GM23338 (cell line): ENCODE data around the gene PRSS48. TPM values are rescaled to one million over a fixed set of nuclear protein-coding genes. Genes with fewer than 3 reads are reported as not detected.

Experiments
- ATAC-seq: fragments of 200-7000 bp; cut with Tn5 transposase; 3 replicates; pipeline ENCODE4 v1.9.1; 2020
- DNase-seq: peaks from one replicate; pipeline ENCODE4 v3.0.0-alpha.2; 2015; ENCODE audit warnings: low spot score
- H2AFZ ChIP-seq: fragments of 200-600 bp; sonication (generic); 2 replicates; pipeline ENCODE4 v1.8.0; 2016; ENCODE audit warnings: antibody characterized with exemption, mild to moderate bottlenecking, moderate library complexity
- H3F3A ChIP-seq: fragments of 200-600 bp; sonication (generic); replicated peaks from 2 replicates; pipeline ENCODE4 v1.8.0; 2017; ENCODE audit warnings: antibody characterized with exemption, mixed run types, low read depth
- H3K27ac ChIP-seq: fragments of 200-600 bp; sonication (generic); 2 replicates; pipeline ENCODE4 v1.6.1; 2016; ENCODE audit warnings: low read depth
- H3K27me3 ChIP-seq: fragments of 200-600 bp; sonication (generic); 2 replicates; pipeline ENCODE4 v1.8.0; 2016; ENCODE audit warnings: mild to moderate bottlenecking, mixed run types, moderate library complexity; ENCODE audit not compliant: insufficient read depth
- H3K36me3 ChIP-seq: fragments of 200-600 bp; sonication (generic); 2 replicates; pipeline ENCODE4 v1.8.0; 2016; ENCODE audit warnings: mild to moderate bottlenecking; ENCODE audit not compliant: insufficient read depth
- H3K4me1 ChIP-seq: fragments of 200-600 bp; sonication (generic); 2 replicates; pipeline ENCODE4 v1.8.0; 2016; ENCODE audit warnings: mild to moderate bottlenecking, moderate library complexity; ENCODE audit not compliant: insufficient read depth
- H3K4me2 ChIP-seq: fragments of 200-600 bp; sonication (generic); 2 replicates; pipeline ENCODE4 v1.7.1; 2017; ENCODE audit warnings: mixed run types
- H3K4me3 ChIP-seq: fragments of 200-600 bp; sonication (generic); 2 replicates; pipeline ENCODE4 v1.6.1; 2016; ENCODE audit warnings: mixed run types
- H3K79me2 ChIP-seq: fragments of 200-600 bp; sonication (generic); replicated peaks from 2 replicates; pipeline ENCODE4 v1.8.0; 2017; ENCODE audit warnings: mild to moderate bottlenecking; ENCODE audit not compliant: insufficient read depth
- H3K9me2 ChIP-seq: fragments of 200-600 bp; sonication (generic); 2 replicates; pipeline ENCODE4 v1.8.0; 2017; ENCODE audit not compliant: insufficient read depth
- H4K20me1 ChIP-seq: fragments of 200-600 bp; sonication (generic); replicated peaks from 2 replicates; pipeline ENCODE4 v1.8.0; 2017; ENCODE audit warnings: mild to moderate bottlenecking; ENCODE audit not compliant: insufficient read depth
- H3K27ac Mint-ChIP-seq: 2 replicates; pipeline ENCODE4 v1.8.0; 2020; ENCODE audit warnings: inconsistent platforms, mild to moderate bottlenecking, moderate library complexity, mixed read lengths
- H3K27me3 Mint-ChIP-seq: 3 replicates; pipeline ENCODE4 v1.8.0; 2022; ENCODE audit warnings: low read depth, mild to moderate bottlenecking, moderate library complexity, mixed read lengths, inconsistent platforms; ENCODE audit not compliant: insufficient read depth, poor library complexity
- H3K36me3 Mint-ChIP-seq: 3 replicates; pipeline ENCODE4 v1.8.0; 2021; ENCODE audit warnings: low read depth, mild to moderate bottlenecking, inconsistent platforms, moderate library complexity, mixed read lengths
- H3K4me1 Mint-ChIP-seq: 3 replicates; pipeline ENCODE4 v1.8.0; 2020; ENCODE audit warnings: mild to moderate bottlenecking, inconsistent platforms, mixed read lengths
- H3K4me3 Mint-ChIP-seq: 3 replicates; pipeline ENCODE4 v1.8.0; 2021; ENCODE audit warnings: moderate library complexity, mild to moderate bottlenecking, inconsistent platforms, mixed read lengths
- H3K9me3 Mint-ChIP-seq: 3 replicates; pipeline ENCODE4 v1.8.0; 2020; ENCODE audit warnings: moderate library complexity, mild to moderate bottlenecking, inconsistent platforms, mixed read lengths
- CREB1 ChIP-seq: fragments of 250-450 bp; sonication (Bioruptor Pico); IDR thresholded peaks from 2 replicates; pipeline ENCODE4 v1.5.0; 2020; ENCODE audit warnings: low read depth, mild to moderate bottlenecking, moderate library complexity
- EZH2 ChIP-seq: fragments of 200-600 bp; sonication (generic); IDR thresholded peaks from one replicate; pipeline ENCODE4 v1.8.0; 2017; ENCODE audit warnings: antibody characterized with exemption, mild to moderate bottlenecking, low read depth; ENCODE audit not compliant: unreplicated experiment
- EZH2phosphoT487 ChIP-seq: fragments of 200-600 bp; sonication (generic); IDR thresholded peaks from one replicate; pipeline ENCODE4 v1.8.1; 2018; ENCODE audit warnings: antibody characterized with exemption; ENCODE audit not compliant: unreplicated experiment
- JUNB ChIP-seq: IDR thresholded peaks from one replicate; pipeline ENCODE4 v1.6.1; 2016; ENCODE audit warnings: antibody characterized with exemption; ENCODE audit not compliant: unreplicated experiment
- NANOG ChIP-seq: IDR thresholded peaks from 2 replicates; pipeline ENCODE4 v1.6.1; 2016; ENCODE audit warnings: antibody characterized with exemption, borderline replicate concordance
- POLR2AphosphoS5 ChIP-seq: IDR thresholded peaks from 2 replicates; pipeline ENCODE4 v1.6.1; 2016; ENCODE audit warnings: antibody characterized with exemption, low read depth
- STAT1 ChIP-seq: IDR thresholded peaks from one replicate; pipeline ENCODE4 v1.6.1; 2016; ENCODE audit warnings: antibody characterized with exemption; ENCODE audit not compliant: unreplicated experiment
- ZNF114 ChIP-seq: fragments of 250-450 bp; sonication (Bioruptor Pico); IDR thresholded peaks from 2 replicates; pipeline ENCODE4 v1.5.0; 2020; ENCODE audit warnings: mild to moderate bottlenecking, moderate library complexity
- ZNF331 ChIP-seq: fragments of 250-450 bp; sonication (Bioruptor Pico); IDR thresholded peaks from 2 replicates; pipeline ENCODE4 v1.5.0; 2020; ENCODE audit warnings: low read depth, mild to moderate bottlenecking, moderate library complexity
- polyA plus RNA-seq: library from polyadenylated mRNA; unstranded; fragments of >200 nt; fragmentation: Nextera tagmentation; extraction: Ambion mirVana; gene quantifications from 2 replicates; pipeline ENCODE4 v1.2.1, GENCODE V29; 2016
- total RNA-seq: library from RNA; depleted of rRNA; stranded (reverse); fragments of >200 nt; shearing (Covaris generic); gene quantifications from 2 replicates; pipeline ENCODE4 v1.2.3, GENCODE V29; 2014
- TF ChIP-seq, protein P1 (sequence below): IDR thresholded peaks from 2 replicates; pipeline ENCODE4 v1.6.1; 2016; ENCODE audit warnings: antibody characterized with exemption
- TF ChIP-seq, protein P2 (sequence below): fragments of 250-450 bp; sonication (Bioruptor Pico); IDR thresholded peaks from 2 replicates; pipeline ENCODE4 v1.5.0; 2020; ENCODE audit warnings: mild to moderate bottlenecking, moderate library complexity
- TF ChIP-seq, protein P3 (sequence below): IDR thresholded peaks from one replicate; pipeline ENCODE4 v1.6.1; 2018; ENCODE audit warnings: antibody characterized with exemption; ENCODE audit not compliant: unreplicated experiment
- TF ChIP-seq, protein P4 (sequence below), 2 experiments: fragments of 200-600 bp in 1 of 2; sonication (generic) in 1 of 2; conservative IDR thresholded peaks; 2 replicates each; pipeline versions ENCODE4 v1.5.1 to v1.6.1; 2016 to 2017; ENCODE audit warnings: antibody characterized with exemption in 2 of 2, low read depth in 2 of 2, mild to moderate bottlenecking in 2 of 2, moderate library complexity in 1 of 2

Gene PRSS48
- total and polyA plus RNA-seq, 2 experiments from 2014 or later, result 0.36 TPM; not detected in 1

DNA sequence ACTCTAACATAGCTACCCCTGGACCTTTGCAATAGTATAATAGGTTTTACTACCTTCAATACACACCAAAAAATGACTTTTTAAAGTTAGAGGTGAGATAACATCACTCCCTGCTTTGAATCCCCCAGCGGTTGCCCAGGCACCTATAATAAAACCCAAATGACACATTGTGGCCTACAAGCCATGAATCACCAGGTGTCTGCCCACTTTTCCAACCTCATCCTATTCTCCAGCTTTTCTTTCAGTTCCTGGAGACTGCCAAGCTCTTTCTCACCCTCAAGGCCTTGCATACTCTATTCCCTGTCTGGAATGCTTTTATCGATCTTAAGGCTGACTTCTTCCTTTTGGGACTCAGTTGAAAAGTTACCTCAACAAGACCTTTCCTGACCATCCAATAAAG, 16.4 kb upstream of the PRSS48 start:
- no peaks in the 10 kb centered on the region; the same call in 1 of the 2 replicates for H4K20me1 ChIP-seq
- H3K4me1 Mint-ChIP-seq, result peaks cover 4% of the 10 kb centered on the region; the same call in 1 of the 3 replicates
- H3K36me3 Mint-ChIP-seq, result peaks cover 36% of the 10 kb centered on the region
- peaks cover 6% of the 10 kb centered on the region; the same call in 2 of the 3 replicates for H3K9me3 Mint-ChIP-seq
- peaks cover 73% of the 10 kb centered on the region for H3K79me2 ChIP-seq
- H3K9me2 ChIP-seq, result no peaks in the 10 kb centered on the region
- H3K4me2 ChIP-seq, result no peak overlapping the region
- no peak for DNase-seq
- TF ChIP-seq, protein P1, sequence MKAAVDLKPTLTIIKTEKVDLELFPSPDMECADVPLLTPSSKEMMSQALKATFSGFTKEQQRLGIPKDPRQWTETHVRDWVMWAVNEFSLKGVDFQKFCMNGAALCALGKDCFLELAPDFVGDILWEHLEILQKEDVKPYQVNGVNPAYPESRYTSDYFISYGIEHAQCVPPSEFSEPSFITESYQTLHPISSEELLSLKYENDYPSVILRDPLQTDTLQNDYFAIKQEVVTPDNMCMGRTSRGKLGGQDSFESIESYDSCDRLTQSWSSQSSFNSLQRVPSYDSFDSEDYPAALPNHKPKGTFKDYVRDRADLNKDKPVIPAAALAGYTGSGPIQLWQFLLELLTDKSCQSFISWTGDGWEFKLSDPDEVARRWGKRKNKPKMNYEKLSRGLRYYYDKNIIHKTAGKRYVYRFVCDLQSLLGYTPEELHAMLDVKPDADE, result no peak
- TF ChIP-seq JUNB (no peak), CREB1 (CRISPR knock-in tag) (no peak), ZNF331 (CRISPR knock-in tag) (no peak), NANOG (no peak), EZH2 (no peak), ZNF114 (CRISPR knock-in tag) (no peak), EZH2phosphoT487 (no peak), STAT1 (no peak), POLR2AphosphoS5 (no peak)
- TF ChIP-seq, protein P2, sequence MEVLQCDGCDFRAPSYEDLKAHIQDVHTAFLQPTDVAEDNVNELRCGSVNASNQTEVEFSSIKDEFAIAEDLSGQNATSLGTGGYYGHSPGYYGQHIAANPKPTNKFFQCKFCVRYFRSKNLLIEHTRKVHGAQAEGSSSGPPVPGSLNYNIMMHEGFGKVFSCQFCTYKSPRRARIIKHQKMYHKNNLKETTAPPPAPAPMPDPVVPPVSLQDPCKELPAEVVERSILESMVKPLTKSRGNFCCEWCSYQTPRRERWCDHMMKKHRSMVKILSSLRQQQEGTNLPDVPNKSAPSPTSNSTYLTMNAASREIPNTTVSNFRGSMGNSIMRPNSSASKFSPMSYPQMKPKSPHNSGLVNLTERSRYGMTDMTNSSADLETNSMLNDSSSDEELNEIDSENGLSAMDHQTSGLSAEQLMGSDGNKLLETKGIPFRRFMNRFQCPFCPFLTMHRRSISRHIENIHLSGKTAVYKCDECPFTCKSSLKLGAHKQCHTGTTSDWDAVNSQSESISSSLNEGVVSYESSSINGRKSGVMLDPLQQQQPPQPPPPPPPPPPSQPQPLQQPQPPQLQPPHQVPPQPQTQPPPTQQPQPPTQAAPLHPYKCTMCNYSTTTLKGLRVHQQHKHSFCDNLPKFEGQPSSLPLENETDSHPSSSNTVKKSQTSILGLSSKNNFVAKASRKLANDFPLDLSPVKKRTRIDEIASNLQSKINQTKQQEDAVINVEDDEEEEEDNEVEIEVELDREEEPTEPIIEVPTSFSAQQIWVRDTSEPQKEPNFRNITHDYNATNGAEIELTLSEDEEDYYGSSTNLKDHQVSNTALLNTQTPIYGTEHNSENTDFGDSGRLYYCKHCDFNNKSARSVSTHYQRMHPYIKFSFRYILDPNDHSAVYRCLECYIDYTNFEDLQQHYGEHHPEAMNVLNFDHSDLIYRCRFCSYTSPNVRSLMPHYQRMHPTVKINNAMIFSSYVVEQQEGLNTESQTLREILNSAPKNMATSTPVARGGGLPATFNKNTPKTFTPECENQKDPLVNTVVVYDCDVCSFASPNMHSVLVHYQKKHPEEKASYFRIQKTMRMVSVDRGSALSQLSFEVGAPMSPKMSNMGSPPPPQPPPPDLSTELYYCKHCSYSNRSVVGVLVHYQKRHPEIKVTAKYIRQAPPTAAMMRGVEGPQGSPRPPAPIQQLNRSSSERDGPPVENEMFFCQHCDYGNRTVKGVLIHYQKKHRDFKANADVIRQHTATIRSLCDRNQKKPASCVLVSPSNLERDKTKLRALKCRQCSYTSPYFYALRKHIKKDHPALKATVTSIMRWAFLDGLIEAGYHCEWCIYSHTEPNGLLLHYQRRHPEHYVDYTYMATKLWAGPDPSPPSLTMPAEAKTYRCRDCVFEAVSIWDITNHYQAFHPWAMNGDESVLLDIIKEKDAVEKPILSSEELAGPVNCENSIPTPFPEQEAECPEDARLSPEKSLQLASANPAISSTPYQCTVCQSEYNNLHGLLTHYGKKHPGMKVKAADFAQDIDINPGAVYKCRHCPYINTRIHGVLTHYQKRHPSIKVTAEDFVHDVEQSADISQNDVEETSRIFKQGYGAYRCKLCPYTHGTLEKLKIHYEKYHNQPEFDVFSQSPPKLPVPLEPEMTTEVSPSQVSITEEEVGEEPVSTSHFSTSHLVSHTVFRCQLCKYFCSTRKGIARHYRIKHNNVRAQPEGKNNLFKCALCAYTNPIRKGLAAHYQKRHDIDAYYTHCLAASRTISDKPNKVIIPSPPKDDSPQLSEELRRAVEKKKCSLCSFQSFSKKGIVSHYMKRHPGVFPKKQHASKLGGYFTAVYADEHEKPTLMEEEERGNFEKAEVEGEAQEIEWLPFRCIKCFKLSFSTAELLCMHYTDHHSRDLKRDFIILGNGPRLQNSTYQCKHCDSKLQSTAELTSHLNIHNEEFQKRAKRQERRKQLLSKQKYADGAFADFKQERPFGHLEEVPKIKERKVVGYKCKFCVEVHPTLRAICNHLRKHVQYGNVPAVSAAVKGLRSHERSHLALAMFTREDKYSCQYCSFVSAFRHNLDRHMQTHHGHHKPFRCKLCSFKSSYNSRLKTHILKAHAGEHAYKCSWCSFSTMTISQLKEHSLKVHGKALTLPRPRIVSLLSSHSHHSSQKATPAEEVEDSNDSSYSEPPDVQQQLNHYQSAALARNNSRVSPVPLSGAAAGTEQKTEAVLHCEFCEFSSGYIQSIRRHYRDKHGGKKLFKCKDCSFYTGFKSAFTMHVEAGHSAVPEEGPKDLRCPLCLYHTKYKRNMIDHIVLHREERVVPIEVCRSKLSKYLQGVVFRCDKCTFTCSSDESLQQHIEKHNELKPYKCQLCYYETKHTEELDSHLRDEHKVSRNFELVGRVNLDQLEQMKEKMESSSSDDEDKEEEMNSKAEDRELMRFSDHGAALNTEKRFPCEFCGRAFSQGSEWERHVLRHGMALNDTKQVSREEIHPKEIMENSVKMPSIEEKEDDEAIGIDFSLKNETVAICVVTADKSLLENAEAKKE, result no peak
- TF ChIP-seq, protein P3, sequence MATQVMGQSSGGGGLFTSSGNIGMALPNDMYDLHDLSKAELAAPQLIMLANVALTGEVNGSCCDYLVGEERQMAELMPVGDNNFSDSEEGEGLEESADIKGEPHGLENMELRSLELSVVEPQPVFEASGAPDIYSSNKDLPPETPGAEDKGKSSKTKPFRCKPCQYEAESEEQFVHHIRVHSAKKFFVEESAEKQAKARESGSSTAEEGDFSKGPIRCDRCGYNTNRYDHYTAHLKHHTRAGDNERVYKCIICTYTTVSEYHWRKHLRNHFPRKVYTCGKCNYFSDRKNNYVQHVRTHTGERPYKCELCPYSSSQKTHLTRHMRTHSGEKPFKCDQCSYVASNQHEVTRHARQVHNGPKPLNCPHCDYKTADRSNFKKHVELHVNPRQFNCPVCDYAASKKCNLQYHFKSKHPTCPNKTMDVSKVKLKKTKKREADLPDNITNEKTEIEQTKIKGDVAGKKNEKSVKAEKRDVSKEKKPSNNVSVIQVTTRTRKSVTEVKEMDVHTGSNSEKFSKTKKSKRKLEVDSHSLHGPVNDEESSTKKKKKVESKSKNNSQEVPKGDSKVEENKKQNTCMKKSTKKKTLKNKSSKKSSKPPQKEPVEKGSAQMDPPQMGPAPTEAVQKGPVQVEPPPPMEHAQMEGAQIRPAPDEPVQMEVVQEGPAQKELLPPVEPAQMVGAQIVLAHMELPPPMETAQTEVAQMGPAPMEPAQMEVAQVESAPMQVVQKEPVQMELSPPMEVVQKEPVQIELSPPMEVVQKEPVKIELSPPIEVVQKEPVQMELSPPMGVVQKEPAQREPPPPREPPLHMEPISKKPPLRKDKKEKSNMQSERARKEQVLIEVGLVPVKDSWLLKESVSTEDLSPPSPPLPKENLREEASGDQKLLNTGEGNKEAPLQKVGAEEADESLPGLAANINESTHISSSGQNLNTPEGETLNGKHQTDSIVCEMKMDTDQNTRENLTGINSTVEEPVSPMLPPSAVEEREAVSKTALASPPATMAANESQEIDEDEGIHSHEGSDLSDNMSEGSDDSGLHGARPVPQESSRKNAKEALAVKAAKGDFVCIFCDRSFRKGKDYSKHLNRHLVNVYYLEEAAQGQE, result no peak
- TF ChIP-seq, protein P4, sequence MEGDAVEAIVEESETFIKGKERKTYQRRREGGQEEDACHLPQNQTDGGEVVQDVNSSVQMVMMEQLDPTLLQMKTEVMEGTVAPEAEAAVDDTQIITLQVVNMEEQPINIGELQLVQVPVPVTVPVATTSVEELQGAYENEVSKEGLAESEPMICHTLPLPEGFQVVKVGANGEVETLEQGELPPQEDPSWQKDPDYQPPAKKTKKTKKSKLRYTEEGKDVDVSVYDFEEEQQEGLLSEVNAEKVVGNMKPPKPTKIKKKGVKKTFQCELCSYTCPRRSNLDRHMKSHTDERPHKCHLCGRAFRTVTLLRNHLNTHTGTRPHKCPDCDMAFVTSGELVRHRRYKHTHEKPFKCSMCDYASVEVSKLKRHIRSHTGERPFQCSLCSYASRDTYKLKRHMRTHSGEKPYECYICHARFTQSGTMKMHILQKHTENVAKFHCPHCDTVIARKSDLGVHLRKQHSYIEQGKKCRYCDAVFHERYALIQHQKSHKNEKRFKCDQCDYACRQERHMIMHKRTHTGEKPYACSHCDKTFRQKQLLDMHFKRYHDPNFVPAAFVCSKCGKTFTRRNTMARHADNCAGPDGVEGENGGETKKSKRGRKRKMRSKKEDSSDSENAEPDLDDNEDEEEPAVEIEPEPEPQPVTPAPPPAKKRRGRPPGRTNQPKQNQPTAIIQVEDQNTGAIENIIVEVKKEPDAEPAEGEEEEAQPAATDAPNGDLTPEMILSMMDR (conservative IDR thresholded peaks at IDR 0.05; ENCODE audit: low read depth in 2 of 2), result no peak
- no peak overlapping the region for H2AFZ ChIP-seq
- no peaks in the 10 kb centered on the region for H3F3A ChIP-seq
- no peaks in the 10 kb centered on the region for H3K27me3 ChIP-seq
- peaks cover 1% of the 10 kb centered on the region for H3K27me3 Mint-ChIP-seq
- ATAC-seq, result no peak
- H3K4me1 ChIP-seq, result no peaks in the 10 kb centered on the region
- H3K27ac Mint-ChIP-seq, result no peak overlapping the region
- H3K4me3 ChIP-seq, result no peak overlapping the region
- peak overlapping the region; percentile 5; the same call in 1 of the 2 replicates for H3K27ac ChIP-seq
- H3K36me3 ChIP-seq, result no peaks in the 10 kb centered on the region
- no peak overlapping the region for H3K4me3 Mint-ChIP-seq
